DOHH2 (cell line): ENCODE measurements around the gene HOXC5.

Experiments
- H3F3A ChIP-seq: fragments of 200-600 bp; sonication (generic), shearing (Covaris generic); 2 replicates; pipeline ENCODE4 v1.6.0; 2016; ENCODE audit warnings: antibody characterized with exemption, mild to moderate bottlenecking; ENCODE audit not compliant: control insufficient read depth, insufficient read depth
- H3K27ac ChIP-seq: fragments of 200-600 bp; sonication (generic); 2 replicates; pipeline ENCODE4 v1.5.1; 2014; ENCODE audit warnings: low read depth, mild to moderate bottlenecking, low read length, moderate library complexity
- H3K27me3 ChIP-seq: fragments of 200-600 bp; sonication (generic); 2 replicates; pipeline ENCODE4 v1.6.1; 2014; ENCODE audit warnings: mild to moderate bottlenecking, low read length, mixed read lengths; ENCODE audit not compliant: control insufficient read depth
- H3K36me3 ChIP-seq: fragments of 200-600 bp; sonication (generic); 2 replicates; pipeline ENCODE4 v1.6.1; 2014; ENCODE audit warnings: mild to moderate bottlenecking, low read length, moderate library complexity, mixed read lengths; ENCODE audit not compliant: control insufficient read depth
- H3K4me1 ChIP-seq: fragments of 200-600 bp; sonication (generic); 2 replicates; pipeline ENCODE4 v1.6.1; 2014; ENCODE audit warnings: mild to moderate bottlenecking, low read length, mixed read lengths; ENCODE audit not compliant: control insufficient read depth
- H3K4me2 ChIP-seq: fragments of 200-600 bp; sonication (generic); 2 replicates; pipeline ENCODE4 v1.6.0; 2014; ENCODE audit warnings: mild to moderate bottlenecking, low read length, moderate library complexity
- H3K4me3 ChIP-seq: fragments of 200-600 bp; sonication (generic); 2 replicates; pipeline ENCODE4 v1.5.1; 2014; ENCODE audit warnings: mild to moderate bottlenecking, low read length, mixed read lengths
- H3K79me2 ChIP-seq: fragments of 200-600 bp; sonication (generic); 2 replicates; pipeline ENCODE4 v1.6.1; 2014; ENCODE audit warnings: mild to moderate bottlenecking, low read length, mixed read lengths; ENCODE audit not compliant: control insufficient read depth
- H3K9me2 ChIP-seq: fragments of 200-600 bp; sonication (generic); replicated peaks from 2 replicates; pipeline ENCODE4 v1.6.1; 2014; ENCODE audit warnings: mild to moderate bottlenecking, low read length, mixed read lengths; ENCODE audit not compliant: control insufficient read depth
- H3K9me3 ChIP-seq: fragments of 200-600 bp; sonication (generic); 2 replicates; pipeline ENCODE4 v1.6.1; 2014; ENCODE audit warnings: antibody characterized with exemption, low read length, mixed read lengths; ENCODE audit not compliant: control insufficient read depth, insufficient read depth
- H4K20me1 ChIP-seq: fragments of 200-600 bp; sonication (generic); 2 replicates; pipeline ENCODE4 v1.6.0; 2014; ENCODE audit warnings: low read depth, mild to moderate bottlenecking, antibody characterized with exemption, low read length, moderate library complexity; ENCODE audit not compliant: control insufficient read depth, insufficient read depth
- EZH2phosphoT487 ChIP-seq: fragments of 200-600 bp; sonication (generic); IDR thresholded peaks from 2 replicates; pipeline ENCODE4 v1.6.1; 2017; ENCODE audit warnings: borderline replicate concordance, mild to moderate bottlenecking, antibody characterized with exemption, low read length, moderate library complexity, mixed read lengths
- TF ChIP-seq, protein P1 (sequence below): fragments of 200-600 bp; sonication (generic); IDR thresholded peaks from one replicate; pipeline ENCODE4 v1.5.1; 2014; ENCODE audit warnings: antibody characterized with exemption, mild to moderate bottlenecking, low read depth, low read length; ENCODE audit not compliant: poor library complexity, severe bottlenecking

Gene HOXC5

DNA sequence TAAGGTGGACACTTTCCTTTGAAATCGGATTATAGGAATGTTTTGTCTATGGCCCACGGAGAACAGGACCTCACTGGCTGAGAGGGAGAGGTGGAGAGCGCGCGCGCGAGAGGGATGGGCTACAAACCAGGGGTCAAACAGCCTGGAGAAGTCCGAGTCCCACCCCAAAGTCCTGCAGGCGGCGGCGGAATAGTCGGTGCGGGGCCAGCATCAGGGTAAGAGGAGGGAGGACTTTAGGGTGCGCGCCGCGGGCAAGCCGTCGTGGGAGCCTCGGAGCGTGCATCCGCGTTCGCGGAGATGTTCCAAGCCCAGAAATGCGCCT lies 27.4 kb upstream of the HOXC5 start:
- H3K27me3 ChIP-seq: peaks cover 85% of the 10 kb centered on the region
- no peaks in the 10 kb centered on the region for H4K20me1 ChIP-seq
- H3K4me2 ChIP-seq: peak overlapping the region; percentile 78

DNA sequence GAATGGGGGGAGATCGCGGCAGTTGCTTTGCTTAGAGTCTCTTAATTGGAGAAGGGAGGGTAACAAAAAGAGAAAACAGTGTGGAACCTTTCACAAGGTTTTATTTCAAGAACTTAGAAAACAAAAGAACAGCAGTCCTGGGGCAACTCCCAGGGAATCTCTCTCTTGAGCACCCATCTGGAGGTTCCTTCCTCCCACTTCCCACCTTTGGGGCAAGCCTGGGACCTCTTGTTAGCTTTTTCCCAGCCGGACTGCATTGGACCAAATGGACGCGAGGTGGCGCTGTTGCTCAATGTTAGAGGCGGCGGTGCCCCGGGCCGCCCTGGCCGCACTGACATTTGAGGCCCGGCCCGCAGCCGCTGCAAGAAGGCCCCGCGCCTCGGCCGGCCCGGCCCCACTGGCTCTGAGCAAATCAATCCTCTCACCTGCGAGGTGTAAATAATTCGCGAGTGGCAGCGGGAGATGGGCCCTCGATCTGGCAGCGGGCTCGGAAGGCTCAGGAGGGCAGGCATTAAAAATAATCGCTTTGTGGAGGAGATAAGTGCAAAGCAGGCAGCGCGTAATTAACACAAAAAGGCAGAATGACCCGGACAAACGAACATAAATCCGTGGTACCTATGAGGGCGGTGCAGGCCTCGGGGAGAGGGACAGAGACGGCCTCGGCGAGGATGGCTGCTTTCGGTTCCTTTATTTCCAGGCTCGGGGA lies 26.8 kb upstream of the HOXC5 start:
- peak overlapping the region; percentile 61 for H3K4me3 ChIP-seq

More for the DNA sequence above, 27.4 kb upstream of the HOXC5 start:
- no peaks in the 10 kb centered on the region for H3K9me3 ChIP-seq
- no peaks in the 10 kb centered on the region for H3K79me2 ChIP-seq
- H3F3A ChIP-seq: no peaks in the 10 kb centered on the region
- no peaks in the 10 kb centered on the region for H3K9me2 ChIP-seq
- peak overlapping the region; percentile 61 for H3K4me3 ChIP-seq
- H3K4me1 ChIP-seq: peaks cover 20% of the 10 kb centered on the region
- peak; percentile 95; the same call in 1 of the 2 replicates for TF ChIP-seq EZH2phosphoT487
- TF ChIP-seq, protein P1, sequence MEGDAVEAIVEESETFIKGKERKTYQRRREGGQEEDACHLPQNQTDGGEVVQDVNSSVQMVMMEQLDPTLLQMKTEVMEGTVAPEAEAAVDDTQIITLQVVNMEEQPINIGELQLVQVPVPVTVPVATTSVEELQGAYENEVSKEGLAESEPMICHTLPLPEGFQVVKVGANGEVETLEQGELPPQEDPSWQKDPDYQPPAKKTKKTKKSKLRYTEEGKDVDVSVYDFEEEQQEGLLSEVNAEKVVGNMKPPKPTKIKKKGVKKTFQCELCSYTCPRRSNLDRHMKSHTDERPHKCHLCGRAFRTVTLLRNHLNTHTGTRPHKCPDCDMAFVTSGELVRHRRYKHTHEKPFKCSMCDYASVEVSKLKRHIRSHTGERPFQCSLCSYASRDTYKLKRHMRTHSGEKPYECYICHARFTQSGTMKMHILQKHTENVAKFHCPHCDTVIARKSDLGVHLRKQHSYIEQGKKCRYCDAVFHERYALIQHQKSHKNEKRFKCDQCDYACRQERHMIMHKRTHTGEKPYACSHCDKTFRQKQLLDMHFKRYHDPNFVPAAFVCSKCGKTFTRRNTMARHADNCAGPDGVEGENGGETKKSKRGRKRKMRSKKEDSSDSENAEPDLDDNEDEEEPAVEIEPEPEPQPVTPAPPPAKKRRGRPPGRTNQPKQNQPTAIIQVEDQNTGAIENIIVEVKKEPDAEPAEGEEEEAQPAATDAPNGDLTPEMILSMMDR: no peak
- no peaks in the 10 kb centered on the region for H3K36me3 ChIP-seq
- no peak overlapping the region for H3K27ac ChIP-seq

DNA sequence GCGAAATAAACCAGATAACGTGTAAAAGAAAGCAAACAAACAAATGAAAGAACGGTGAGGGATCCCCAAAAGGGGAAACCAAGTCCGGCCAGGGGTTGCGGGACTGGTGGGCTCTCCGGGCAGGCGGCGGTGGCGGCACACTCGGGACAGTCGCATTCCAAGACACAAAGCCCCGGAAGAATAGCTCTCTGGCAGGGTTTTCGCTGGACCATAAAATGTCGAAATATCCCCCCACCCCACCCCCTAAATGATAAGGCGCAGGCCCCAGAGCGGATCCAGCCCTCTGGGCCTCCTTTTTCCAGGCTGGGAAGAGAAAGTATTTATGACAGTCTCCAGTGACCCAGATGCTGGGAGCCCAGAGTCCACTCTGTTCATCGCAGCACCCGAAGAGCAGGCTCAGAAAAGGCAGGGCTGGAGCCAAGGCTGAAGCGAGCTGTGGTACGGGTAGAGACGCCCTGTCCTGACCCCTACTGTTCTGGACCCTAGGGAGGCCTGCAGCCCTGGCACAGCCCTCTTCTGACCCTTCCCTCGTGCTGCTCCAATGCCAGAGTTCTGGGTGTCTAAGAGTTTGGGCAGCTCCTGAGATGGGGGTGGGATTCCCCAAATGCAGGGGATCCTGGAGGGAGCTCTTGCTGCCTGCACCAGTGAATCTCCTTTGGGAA lies 26.2 kb upstream of the HOXC5 start:
- Histone ChIP-seq H3K27me3 (peaks cover 94% of the 10 kb centered on the region), H3K36me3 (no peaks in the 10 kb centered on the region), H3K9me3 (no peaks in the 10 kb centered on the region), H3K79me2 (no peaks in the 10 kb centered on the region), H3F3A (no peaks in the 10 kb centered on the region), H3K4me1 (peaks cover 27% of the 10 kb centered on the region), H3K27ac (no peak overlapping the region), H4K20me1 (no peaks in the 10 kb centered on the region), H3K4me2 (peak overlapping the region; percentile 78), H3K9me2 (no peaks in the 10 kb centered on the region), H3K4me3 (peak overlapping the region; percentile 61)
- no peak; the same call in none of the 2 replicates for TF ChIP-seq EZH2phosphoT487
- TF ChIP-seq, protein P1: no peak

More for the DNA sequence above, 26.8 kb upstream of the HOXC5 start:
- H3K36me3 ChIP-seq: no peaks in the 10 kb centered on the region
- H3K9me2 ChIP-seq: no peaks in the 10 kb centered on the region
- H3K79me2 ChIP-seq: no peaks in the 10 kb centered on the region
- TF ChIP-seq EZH2phosphoT487: 0 out of 2 replicates have a peak, but pooled peaks have one; percentile 43
- TF ChIP-seq, protein P1: peak; percentile 96
- H3K4me1 ChIP-seq: peaks cover 22% of the 10 kb centered on the region
- H3F3A ChIP-seq: no peaks in the 10 kb centered on the region
- H3K4me2 ChIP-seq: peak overlapping the region; percentile 78
- peaks cover 90% of the 10 kb centered on the region for H3K27me3 ChIP-seq
- no peak overlapping the region for H3K27ac ChIP-seq
- H3K9me3 ChIP-seq: no peaks in the 10 kb centered on the region
- no peaks in the 10 kb centered on the region for H4K20me1 ChIP-seq
